ENCODE measurements around the gene PUS1. TPM values are rescaled to one million over a fixed set of nuclear protein-coding genes. Genes with fewer than 3 reads are reported as not detected.
A peak's percentile ranks its signal among the peaks of the same experiment; 100 is the strongest.

Gene PUS1
- total and polyA plus RNA-seq, 2 of the 8 experiments (the other 6 are each of a cell fraction or from before 2014, with no cell fraction given) = 48.1 to 81.2 TPM

DNA sequence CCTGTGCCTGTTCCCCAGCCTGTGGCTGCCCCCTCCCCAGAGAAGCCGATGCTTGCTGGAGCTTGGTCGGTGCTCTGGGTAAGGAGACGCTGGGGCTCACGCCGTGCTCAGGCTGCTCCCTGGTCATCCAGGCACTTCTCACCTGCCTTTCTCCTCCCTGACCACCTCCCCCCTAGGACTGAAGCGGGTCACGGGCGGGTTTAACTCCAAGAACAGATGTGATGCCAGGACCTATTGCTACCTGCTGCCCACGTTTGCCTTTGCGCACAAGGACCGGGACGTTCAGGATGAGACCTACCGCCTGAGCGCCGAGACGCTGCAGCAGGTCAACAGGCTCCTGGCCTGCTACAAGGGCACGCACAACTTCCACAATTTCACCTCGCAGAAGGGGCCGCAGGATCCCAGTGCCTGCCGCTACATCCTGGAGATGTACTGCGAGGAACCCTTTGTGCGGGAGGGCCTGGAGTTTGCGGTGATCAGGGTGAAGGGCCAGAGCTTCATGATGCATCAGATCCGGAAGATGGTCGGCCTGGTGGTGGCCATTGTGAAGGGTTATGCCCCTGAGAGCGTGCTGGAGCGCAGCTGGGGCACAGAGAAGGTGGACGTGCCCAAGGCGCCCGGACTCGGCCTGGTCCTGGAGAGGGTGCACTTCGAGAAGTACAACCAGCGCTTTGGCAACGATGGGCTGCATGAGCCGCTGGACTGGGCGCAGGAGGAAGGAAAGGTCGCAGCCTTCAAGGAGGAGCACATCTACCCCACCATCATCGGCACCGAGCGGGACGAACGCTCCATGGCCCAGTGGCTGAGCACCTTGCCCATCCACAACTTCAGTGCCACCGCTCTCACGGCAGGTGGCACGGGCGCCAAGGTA is 12.3 kb downstream of the PUS1 start:
- no peak overlapping the region for H3K4me2 ChIP-seq (ENCODE audit: insufficient read depth in 1 of 2, low read depth in 2 of 2, low read length in 2 of 2)
- no peak overlapping the region for H4K91ac ChIP-seq (replicated peaks; ENCODE audit: insufficient read length, low read length)
- no peak overlapping the region for H3K9ac ChIP-seq (replicated peaks in 1 of 4; ENCODE audit: extremely low read depth in 1 of 4, low read depth in 3 of 4, low read length in 3 of 4)
- H3K9me3 ChIP-seq (ENCODE audit: insufficient read depth in 2 of 2, low read depth in 1 of 2, low read length in 1 of 2) = no peaks in the 10 kb centered on the region
- peaks cover 0 to 18% of the 10 kb centered on the region in 2 experiments for H4K20me1 ChIP-seq (replicated peaks in 1 of 2; ENCODE audit: control insufficient read depth in 1 of 2, insufficient read depth in 2 of 2, low read length in 2 of 2)
- H2BK5ac ChIP-seq (ENCODE audit: low read depth, low read length) = 0 out of 2 replicates have a peak overlapping the region, but pooled peaks have one; percentile 24
- 96% methylated on average over 46 of the region's 46 CpGs; no CpG with 5 or more reads in 1 of the 2 experiments for WGBS, 2 experiments (ENCODE audit: extremely low coverage in 1 of 2, insufficient coverage in 1 of 2, insufficient read length in 1 of 2, insufficient replicate concordance in 2 of 2, low coverage in 1 of 2, low lambda C conversion rate in 2 of 2, missing lambda C conversion rate in 1 of 2)
- no peak overlapping the region for H4K5ac ChIP-seq (ENCODE audit: insufficient read length, low read depth, low read length)
- peaks cover 21 to 60% (median 47%) of the 10 kb centered on the region in 4 experiments for H3K36me3 ChIP-seq (ENCODE audit: control insufficient read depth in 2 of 4, insufficient read depth in 4 of 4, low read length in 3 of 4)
- H2BK12ac ChIP-seq (ENCODE audit: low read depth, low read length) = 0 out of 2 replicates have a peak overlapping the region, but pooled peaks have one; percentile 9
- no peak overlapping the region for H3K27ac ChIP-seq (ENCODE audit: low read depth, low read length)
- peak overlapping the region; percentile 30 for H3K56ac ChIP-seq (replicated peaks; ENCODE audit: insufficient read length, low read depth, low read length)
- no peak overlapping the region for H3K14ac ChIP-seq (ENCODE audit: insufficient read length)
- FAIRE-seq (no peak), DNase-seq (ENCODE audit: low read depth in 1 of 2, low spot score in 2 of 2) (no peak)
- H2AFZ ChIP-seq (ENCODE audit: low read length) = no peak overlapping the region
- H3K4ac ChIP-seq (replicated peaks; ENCODE audit: insufficient read length, low read depth, low read length) = no peak overlapping the region
- no peaks in the 10 kb centered on the region for H3K79me1 ChIP-seq (ENCODE audit: low read depth, low read length)
- no peak overlapping the region for H3K4me3 ChIP-seq (ENCODE audit: extremely low read depth in 1 of 4, insufficient read depth in 2 of 4, low read depth in 3 of 4, low read length in 4 of 4)
- no peak overlapping the region for H2AK5ac ChIP-seq (ENCODE audit: low read depth, low read length)
- H3K18ac ChIP-seq (ENCODE audit: extremely low read depth, low read length) = no peak overlapping the region
- no peak overlapping the region for H4K8ac ChIP-seq (ENCODE audit: extremely low read depth, insufficient read depth, low read length)
- no peaks in the 10 kb centered on the region for H3K79me2 ChIP-seq (ENCODE audit: control insufficient read depth in 1 of 2, insufficient read depth in 2 of 2, low read length in 2 of 2)
- no peak overlapping the region for H2BK15ac ChIP-seq (ENCODE audit: low read length)
- H2BK120ac ChIP-seq (replicated peaks; ENCODE audit: low read depth, low read length) = no peak overlapping the region
- H3K4me1 ChIP-seq (replicated peaks in 1 of 4; ENCODE audit: control insufficient read depth in 3 of 4, insufficient read depth in 4 of 4, low read length in 3 of 4) = no peaks in the 10 kb centered on the region
- CTCF ChIA-PET (ENCODE audit: partially characterized antibody) = no interaction called here
- H3K27me3 ChIP-seq (replicated peaks in 1 of 4; ENCODE audit: control insufficient read depth in 3 of 4, extremely low read depth in 1 of 4, insufficient read depth in 3 of 4, low read length in 3 of 4) = no peaks in the 10 kb centered on the region
- TF ChIP-seq POLR2A (IDR thresholded peaks at IDR 0.05; ENCODE audit: control extremely low read depth in 1 of 2, low read depth in 2 of 2, low read length in 2 of 2) (peak in 1 of 2 experiments; percentile 63; a peak in 1 of 3 replicates), NRF1 (IDR thresholded peaks at IDR 0.05; ENCODE audit: low read depth, low read length) (no peak)
- POLR2A ChIA-PET (ENCODE audit: partially characterized antibody) = interaction anchor here (1.1 to 3.5 kb wide), 5 partner anchors 9 to 16 kb away, joined by 3 to 23 read pairs (median 6); partner anchors contain the start of genes EP400 and PUS1
- H3K23me2 ChIP-seq (ENCODE audit: low read depth, low read length) = no peaks in the 10 kb centered on the region
- no peak overlapping the region for H2BK20ac ChIP-seq (ENCODE audit: low read length)
- H3K23ac ChIP-seq (ENCODE audit: insufficient read length) = no peak overlapping the region
